ENCODE data around the gene ZCCHC7. TPM values are rescaled to one million over a fixed set of nuclear protein-coding genes. Genes with fewer than 3 reads are reported as not detected.

Gene ZCCHC7
- total RNA-seq, 1 donor from 2014 or later = 25.1 TPM

- Histone ChIP-seq H3K4me3 (no peak overlapping the region), H3K27me3 (no peaks in the 10 kb centered on the region), H3K27ac (no peak overlapping the region), H3K9me3 (no peaks in the 10 kb centered on the region), H3K36me3 (no peaks in the 10 kb centered on the region), H3K4me1 (no peaks in the 10 kb centered on the region)
- DNase-seq (ENCODE audit: low spot score in 2 of 2) = no peak
- intact Hi-C loops (cut with DNase I) = no loop called here
- TF ChIP-seq CTCF (IDR thresholded peaks at IDR 0.05) = no peak
Observed at GRCh38 chr9:37255944-37256862, 135.8 kb downstream of the ZCCHC7 start.

GRCh38 chr9:37259951-37260350 is 139.6 kb downstream of the ZCCHC7 start:
- no peak for DNase-seq (ENCODE audit: low spot score in 2 of 2)
- Histone ChIP-seq H3K27me3 (no peaks in the 10 kb centered on the region), H3K36me3 (no peaks in the 10 kb centered on the region), H3K4me1 (no peaks in the 10 kb centered on the region), H3K9me3 (no peaks in the 10 kb centered on the region), H3K27ac (no peak overlapping the region), H3K4me3 (no peak overlapping the region)
- no peak for TF ChIP-seq CTCF (IDR thresholded peaks at IDR 0.05)
- intact Hi-C loops (cut with DNase I) = no loop called here

GRCh38 chr9:37262410-37262809 is 142.0 kb downstream of the ZCCHC7 start:
- TF ChIP-seq CTCF (IDR thresholded peaks at IDR 0.05) = peak in 1 of 3 experiments; percentile 14
- H3K4me1 ChIP-seq = no peaks in the 10 kb centered on the region
- no peak overlapping the region for H3K4me3 ChIP-seq
- no peak for DNase-seq (ENCODE audit: low spot score in 2 of 2)
- no peaks in the 10 kb centered on the region for H3K27me3 ChIP-seq
- intact Hi-C loops (cut with DNase I) = no loop called here
- H3K9me3 ChIP-seq = no peaks in the 10 kb centered on the region
- no peaks in the 10 kb centered on the region for H3K36me3 ChIP-seq
- no peak overlapping the region for H3K27ac ChIP-seq

GRCh38 chr9:37264539-37264938 is 144.2 kb downstream of the ZCCHC7 start:
- intact Hi-C loops (cut with DNase I) = no loop called here
- Histone ChIP-seq H3K27me3 (no peaks in the 10 kb centered on the region), H3K27ac (no peak overlapping the region), H3K36me3 (no peaks in the 10 kb centered on the region), H3K4me1 (no peaks in the 10 kb centered on the region), H3K9me3 (no peaks in the 10 kb centered on the region), H3K4me3 (no peak overlapping the region)
- DNase-seq (ENCODE audit: low spot score in 2 of 2) = no peak
- no peak for TF ChIP-seq CTCF (IDR thresholded peaks at IDR 0.05)

GRCh38 chr9:37266630-37267029 is 146.3 kb downstream of the ZCCHC7 start:
- H3K9me3 ChIP-seq = no peaks in the 10 kb centered on the region
- H3K27me3 ChIP-seq = no peaks in the 10 kb centered on the region
- no peak for TF ChIP-seq CTCF (IDR thresholded peaks at IDR 0.05)
- DNase-seq (ENCODE audit: low spot score in 2 of 2) = no peak
- intact Hi-C loops (cut with DNase I) = no loop called here
- H3K4me3 ChIP-seq = no peak overlapping the region
- no peak overlapping the region for H3K27ac ChIP-seq
- H3K4me1 ChIP-seq = no peaks in the 10 kb centered on the region
- H3K36me3 ChIP-seq = no peaks in the 10 kb centered on the region
